NCI-H1694 (cell line): ENCODE measurements around the gene TTC32.
"Not testable (repeated sequence)": the region's sequence is repeated elsewhere in the genome, so short reads cannot be mapped to it uniquely, and the experiment has no call there.

Experiments used
- DNase-seq: peaks from one replicate; lab custom pipeline; 2025; lab: John Stamatoyannopoulos, UW

TTC32 gene

DNA sequence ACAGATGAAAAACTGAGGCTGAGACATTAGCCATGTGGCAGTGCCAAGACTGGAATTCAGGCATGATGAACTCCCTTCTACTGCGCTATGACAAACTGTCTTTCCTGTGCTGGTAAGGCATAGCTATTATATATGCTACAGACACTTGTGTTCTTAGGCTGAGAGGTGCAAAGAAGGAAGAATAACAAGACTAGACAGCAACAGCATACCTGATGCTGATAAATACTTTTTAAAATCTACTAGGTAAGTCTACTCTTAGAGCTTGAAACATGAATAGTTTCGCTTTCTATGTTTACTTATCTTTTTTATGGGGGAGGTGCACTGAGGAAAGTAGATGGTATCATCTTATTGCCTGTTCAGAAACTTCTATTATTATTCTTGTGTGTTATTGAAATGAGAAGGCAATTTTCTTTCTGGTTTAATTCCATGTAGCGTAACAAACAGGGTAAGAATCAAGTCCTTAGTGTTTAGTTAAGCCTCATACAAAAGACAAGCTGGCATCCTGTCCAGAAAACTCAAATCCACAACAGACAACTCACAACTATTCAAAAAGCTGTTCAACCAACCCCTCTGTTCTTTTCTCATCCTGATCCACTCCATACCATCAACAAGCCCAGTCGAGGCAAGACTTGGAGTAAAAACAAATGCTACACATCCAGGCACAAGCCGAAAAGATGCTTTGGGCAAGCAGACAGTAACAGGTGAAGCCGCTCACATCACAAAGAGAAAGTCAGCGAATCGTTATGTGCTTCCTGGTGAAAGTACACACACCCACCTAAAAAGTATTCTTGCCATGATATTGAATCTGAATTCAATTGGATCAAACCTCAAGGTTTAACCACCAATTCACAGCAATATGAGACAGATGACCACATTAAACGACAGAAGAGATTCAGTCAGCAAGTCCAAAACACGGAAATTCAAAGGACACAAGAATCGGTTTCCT, 1.5 kb downstream of the TTC32 start:
- DNase-seq: no peak

DNA sequence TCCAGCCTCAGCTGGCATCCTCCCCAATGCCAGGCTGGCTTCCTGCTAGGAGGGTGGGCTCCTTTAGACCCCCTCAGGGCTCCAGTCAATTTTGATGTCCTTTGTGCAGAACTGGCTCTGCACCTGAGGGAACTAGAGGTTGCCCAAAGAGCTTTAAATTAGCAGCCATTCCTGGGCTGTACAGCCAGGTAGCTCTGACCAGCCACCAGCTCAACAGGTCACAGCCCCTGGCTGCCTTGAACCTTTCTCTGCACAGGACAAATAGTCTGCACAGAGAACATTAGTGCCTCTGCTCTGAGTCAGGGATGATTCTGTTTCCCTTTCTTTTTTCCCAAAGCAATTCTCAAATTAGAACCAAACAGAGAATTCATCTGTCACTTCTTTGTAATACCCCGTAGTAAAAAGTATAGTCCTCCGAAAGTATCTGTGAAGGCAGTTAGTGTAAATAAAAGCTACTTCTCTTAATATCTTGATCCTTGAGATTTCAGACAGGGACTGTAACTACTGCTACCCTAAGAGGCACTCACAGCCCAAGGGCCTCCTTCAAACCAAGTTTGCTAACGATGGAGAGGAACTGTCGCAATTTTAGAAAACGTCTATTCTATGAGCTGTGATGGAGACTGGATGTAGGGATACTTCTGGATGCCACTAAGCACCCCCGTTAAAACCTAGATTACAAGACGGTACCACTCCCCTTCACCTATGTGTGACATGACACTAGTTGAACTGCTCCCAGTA, 3.0 kb downstream of the TTC32 start:
- DNase-seq: no peak

GRCh38 chr2:19897623-19898245, 4.0 kb downstream of the TTC32 start:
- DNase-seq: no peak

- no peak for DNase-seq
Observed at GRCh38 chr2:19895535-19895934, 6.2 kb downstream of the TTC32 start.

DNA sequence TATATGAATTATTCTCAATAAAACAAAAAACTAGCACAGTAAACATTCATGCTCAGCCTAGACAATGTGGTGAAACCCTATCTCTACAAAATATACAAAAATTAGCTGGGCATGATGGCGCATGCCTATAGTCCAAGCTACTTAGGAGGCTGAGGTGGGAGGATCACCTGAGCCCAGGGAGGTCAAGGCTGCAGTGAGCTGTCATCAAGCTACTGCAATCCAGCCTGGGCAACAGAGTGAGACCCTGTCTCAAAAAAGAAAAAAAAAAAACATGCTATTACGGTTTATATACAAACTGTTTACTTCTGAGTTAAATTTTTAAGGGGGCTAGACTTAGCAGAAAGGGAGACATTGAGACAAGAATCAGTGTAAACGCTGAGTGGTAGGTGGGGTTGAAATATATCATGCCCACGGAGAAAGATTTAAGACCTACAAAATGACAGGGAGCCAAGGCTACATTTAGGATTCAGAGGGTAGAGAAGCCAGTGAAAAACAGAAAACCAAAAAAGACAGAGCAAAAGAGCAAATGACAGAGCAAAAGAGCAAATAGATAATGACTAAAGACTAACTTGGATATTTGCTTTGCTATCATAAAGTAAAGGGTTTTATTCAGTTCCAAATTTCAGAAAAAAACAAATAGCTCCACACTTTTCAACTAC, 7.5 kb downstream of the TTC32 start:
- DNase-seq: no peak

DNA sequence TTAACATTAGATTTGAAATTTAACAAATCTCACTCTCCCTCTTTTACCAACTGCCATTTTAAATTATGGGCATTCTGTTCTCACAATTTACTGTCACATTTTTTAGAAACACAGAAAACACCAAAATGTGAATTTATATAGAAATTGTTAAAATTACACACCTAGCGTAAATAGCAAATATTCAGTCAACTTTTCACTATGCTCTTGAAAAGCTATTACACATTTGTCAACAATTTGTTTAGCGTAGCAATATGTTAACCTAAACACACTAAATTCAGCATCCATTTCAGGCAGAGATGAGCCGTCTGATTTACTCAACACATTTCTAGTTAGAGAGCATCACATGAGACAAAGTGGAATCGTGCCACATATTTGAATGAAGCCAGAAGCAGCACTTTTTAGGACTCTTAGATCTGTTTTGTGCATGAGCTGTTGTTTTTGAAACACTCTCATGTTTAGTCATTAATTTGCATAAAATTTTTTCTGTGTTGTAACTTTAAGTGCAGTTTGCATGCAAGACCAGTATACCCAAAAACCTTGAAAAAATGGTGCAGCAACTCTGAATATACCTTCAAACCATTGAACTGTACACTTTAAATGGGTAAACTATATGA, 8.2 kb downstream of the TTC32 start:
- no peak for DNase-seq

DNA sequence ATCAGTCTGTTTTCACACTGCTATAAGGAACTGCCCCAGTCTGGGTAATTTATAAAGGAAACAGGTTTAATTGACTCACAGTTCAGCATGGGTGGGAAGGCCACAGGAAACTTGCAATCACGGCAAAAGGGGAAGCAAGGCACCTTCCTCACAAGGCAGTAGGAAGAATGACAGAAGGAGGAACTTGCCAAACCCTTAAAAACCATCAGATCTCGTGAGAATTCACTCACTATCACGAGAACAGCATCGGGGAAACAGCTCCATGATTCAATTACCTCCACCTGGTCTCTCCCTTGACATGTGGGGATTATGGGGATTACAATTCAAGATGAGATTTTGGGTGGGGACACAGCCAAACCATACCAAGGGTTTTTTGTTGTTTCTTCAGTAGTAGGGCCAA, 9.8 kb downstream of the TTC32 start:
- DNase-seq: not testable (repeated sequence)

GRCh38 chr2:19890104-19890503, 11.7 kb downstream of the TTC32 start:
- no peak for DNase-seq

GRCh38 chr2:19888831-19889230, 13.0 kb downstream of the TTC32 start:
- DNase-seq: no peak

GRCh38 chr2:19887510-19887909, 14.3 kb downstream of the TTC32 start:
- DNase-seq: no peak

DNA sequence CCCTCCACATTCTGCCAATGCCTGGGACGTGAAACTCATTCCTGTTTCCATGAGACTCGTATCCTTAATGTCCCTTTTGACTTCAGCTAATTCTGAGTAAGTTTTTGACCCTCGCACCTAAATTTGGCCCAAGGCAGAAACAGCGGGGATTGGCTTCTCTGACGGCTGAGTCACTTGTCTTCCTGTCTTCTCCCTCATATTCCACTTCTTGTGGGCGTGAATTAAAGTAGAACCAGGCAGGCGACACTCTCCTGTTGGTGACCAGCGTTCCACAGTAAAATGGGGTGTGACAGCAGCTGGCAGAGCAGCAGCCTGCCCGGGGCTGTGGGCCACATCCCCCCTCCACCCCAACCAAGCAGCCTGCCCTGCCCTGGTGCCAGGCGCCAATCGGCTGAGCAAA, 15.5 kb downstream of the TTC32 start:
- no peak for DNase-seq

GRCh38 chr2:19885791-19886190, 16.0 kb downstream of the TTC32 start:
- no peak for DNase-seq

DNA sequence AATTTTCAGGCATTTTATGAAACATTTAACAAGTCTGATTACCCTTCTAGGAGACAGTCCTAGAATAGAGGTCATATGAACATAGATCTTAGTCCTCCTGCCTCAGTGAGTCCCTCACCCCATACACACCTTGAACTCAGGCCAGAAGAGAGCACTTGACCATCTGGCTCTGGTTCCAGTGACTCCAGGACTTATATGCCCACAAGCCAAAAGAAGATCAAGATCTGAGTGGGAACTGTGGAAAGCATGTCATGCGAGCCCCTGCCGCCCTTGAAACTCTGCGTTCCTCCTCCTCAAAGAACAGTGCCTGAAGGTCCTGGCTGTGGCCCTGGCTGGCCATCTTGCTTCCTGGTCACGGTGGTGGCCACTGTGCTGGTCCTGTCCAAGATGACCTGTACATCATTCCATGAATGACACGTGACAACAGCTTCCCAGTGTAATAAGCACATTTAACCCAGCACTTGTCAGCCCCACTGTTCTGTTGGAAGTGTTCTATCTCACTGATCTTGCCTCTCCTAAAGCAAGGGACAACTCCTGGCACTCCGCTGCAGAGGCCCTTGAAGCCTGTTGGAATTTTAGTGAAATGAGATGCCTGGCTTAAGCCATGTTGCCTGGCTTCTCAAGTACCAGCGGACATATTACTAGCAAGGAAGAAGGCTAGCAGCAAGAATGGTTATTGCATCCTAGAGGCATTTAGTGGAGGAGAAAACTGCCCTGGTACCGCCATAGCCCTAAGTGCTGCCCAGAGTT, 17.6 kb downstream of the TTC32 start:
- DNase-seq: no peak

DNA sequence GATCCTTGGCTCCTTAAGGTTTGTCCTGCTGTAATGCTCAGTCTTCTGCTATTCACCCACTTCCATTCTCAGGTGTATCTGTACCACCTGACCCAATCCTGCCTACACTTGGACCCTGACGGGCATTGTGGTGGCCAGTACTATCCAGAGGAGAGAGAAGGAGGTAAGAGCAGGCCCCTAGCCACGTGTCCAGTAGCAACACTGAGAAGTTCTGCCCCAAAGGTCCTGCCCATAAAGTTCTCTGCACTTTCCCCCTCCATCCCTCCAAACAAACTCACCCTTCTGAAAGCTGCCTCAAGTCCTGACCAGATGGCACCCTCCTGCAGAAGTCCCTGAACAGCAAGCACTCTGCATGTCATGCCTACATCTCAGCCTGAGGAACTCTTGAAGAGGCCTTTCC, 18.3 kb downstream of the TTC32 start:
- DNase-seq: no peak

GRCh38 chr2:19882286-19882685, 19.5 kb downstream of the TTC32 start:
- DNase-seq: no peak

DNA sequence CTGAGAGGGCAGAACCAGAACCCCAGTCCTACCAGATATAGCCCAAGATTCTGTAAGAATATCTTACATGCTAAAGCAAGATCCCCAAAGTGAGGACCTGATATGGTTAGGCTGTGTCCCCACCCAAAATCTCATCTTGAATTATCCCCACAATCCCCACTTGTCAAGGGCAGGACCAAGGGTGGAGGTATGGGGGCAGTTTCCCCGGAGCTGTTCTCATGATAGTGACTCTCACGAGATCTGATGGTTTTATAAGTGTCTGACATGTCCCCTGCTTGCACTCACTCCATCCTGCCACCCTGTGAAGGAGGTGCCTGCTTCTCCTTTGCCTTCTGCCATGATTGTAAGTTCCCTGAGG, 19.9 kb downstream of the TTC32 start:
- DNase-seq: no peak

GRCh38 chr2:19881221-19881907, 20.4 kb downstream of the TTC32 start:
- no peak for DNase-seq

DNA sequence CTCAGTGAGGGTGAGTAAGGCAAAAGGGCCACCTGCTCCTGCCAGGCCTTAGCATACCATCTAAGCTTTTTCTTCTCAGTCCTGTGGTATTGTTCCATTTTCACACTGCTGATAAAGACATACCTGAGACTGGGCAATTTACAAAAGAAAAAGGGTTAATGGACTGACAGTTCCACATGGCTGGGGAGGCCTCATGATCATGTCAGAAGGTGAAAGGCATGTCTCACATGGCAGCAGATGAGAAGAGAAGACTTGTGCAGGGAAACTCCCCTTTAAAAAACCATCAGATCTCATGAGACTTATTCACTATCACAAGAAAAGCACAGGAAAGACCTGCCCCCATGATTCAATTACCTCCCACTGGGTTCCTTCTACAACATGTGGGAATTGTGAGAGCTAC, 21.6 kb downstream of the TTC32 start:
- not testable (repeated sequence) for DNase-seq

- DNase-seq: no peak
Observed at GRCh38 chr2:19879120-19879519, 22.7 kb downstream of the TTC32 start.

DNA sequence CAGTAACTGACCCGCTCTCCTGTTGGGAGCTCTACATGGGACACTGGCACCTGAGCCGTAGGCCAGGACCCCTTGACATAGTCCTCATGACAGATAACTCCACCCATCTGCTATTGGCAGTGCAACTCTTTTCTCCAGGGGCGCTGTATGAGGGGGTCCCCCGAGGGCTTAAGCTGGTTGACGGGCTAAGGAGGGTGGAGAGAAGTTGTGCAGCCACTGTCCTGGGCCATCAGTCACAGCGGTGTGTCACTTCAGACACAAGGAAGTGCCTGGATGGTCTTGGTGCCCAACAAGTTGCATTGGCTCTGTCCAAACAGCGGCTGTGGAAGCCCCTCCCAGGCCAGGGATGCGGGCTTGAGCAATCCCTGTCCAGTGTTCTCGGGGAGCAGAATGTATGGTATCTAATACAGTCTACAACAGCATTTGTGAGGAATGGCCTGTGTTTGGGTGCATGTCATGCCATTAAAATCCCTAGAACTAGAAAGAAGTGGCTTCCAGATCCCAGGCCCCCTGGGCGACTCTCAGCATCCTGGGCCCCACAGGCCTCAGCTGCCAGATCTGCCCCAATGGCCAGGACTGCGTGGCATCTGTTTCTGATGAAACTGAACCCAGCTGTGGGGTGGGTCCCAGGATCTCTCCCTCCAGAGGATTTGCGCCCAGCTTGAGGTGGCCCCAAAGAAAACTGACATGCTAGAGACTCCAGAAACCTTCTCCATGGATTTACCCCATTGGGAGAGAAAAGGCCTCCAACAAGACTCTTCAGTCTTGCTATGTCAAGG, 23.3 kb downstream of the TTC32 start:
- no peak for DNase-seq
